ENCODE data around the gene RIOK2.

The RIOK2 gene

GRCh38 chr5:97208184-97208713 lies 25.2 kb upstream of the RIOK2 start:
- Histone ChIP-seq H3K27me3 (ENCODE audit: insufficient read depth, low read length, poor library complexity, severe bottlenecking) (no peaks in the 10 kb centered on the region), H3K9me2 (replicated peaks; ENCODE audit: low read depth, low read length) (no peaks in the 10 kb centered on the region), H3K79me2 (ENCODE audit: insufficient read depth, low read length) (no peaks in the 10 kb centered on the region), H3F3A (ENCODE audit: low read depth) (no peaks in the 10 kb centered on the region), H3K36me3 (ENCODE audit: insufficient read depth, low read length) (no peaks in the 10 kb centered on the region), H3K4me2 (ENCODE audit: low read depth, low read length, poor library complexity, severe bottlenecking) (no peak overlapping the region), H3K4me1 (ENCODE audit: insufficient read depth, low read length, poor library complexity, severe bottlenecking) (no peaks in the 10 kb centered on the region), H2AFZ (ENCODE audit: low read length) (no peak overlapping the region), H4K20me1 (ENCODE audit: insufficient read depth, low read length, poor library complexity, severe bottlenecking) (no peaks in the 10 kb centered on the region), H3K4me3 (ENCODE audit: low read length, poor library complexity, severe bottlenecking) (no peak overlapping the region), H3K9ac (ENCODE audit: low read depth, low read length, poor library complexity, severe bottlenecking) (no peak overlapping the region), H3K9me3 (ENCODE audit: insufficient read depth, low read depth, low read length) (no peaks in the 10 kb centered on the region)
- no peak for TF ChIP-seq EZH2phosphoT487 (IDR thresholded peaks at IDR 0.05; ENCODE audit: borderline replicate concordance)
- TF ChIP-seq CTCF (conservative IDR thresholded peaks at IDR 0.05; ENCODE audit: low read length), result no peak

GRCh38 chr5:97194366-97194765 lies 11.3 kb upstream of the RIOK2 start:
- peak overlapping the region; percentile 46; the same call in 1 of the 2 replicates for H2AFZ ChIP-seq (ENCODE audit: low read length)
- no peaks in the 10 kb centered on the region for H3K27me3 ChIP-seq (ENCODE audit: insufficient read depth, low read length, poor library complexity, severe bottlenecking)
- H3F3A ChIP-seq (ENCODE audit: low read depth), result no peaks in the 10 kb centered on the region
- no peak overlapping the region for H3K4me3 ChIP-seq (ENCODE audit: low read length, poor library complexity, severe bottlenecking)
- H3K9me2 ChIP-seq (replicated peaks; ENCODE audit: low read depth, low read length), result no peaks in the 10 kb centered on the region
- H3K4me2 ChIP-seq (ENCODE audit: low read depth, low read length, poor library complexity, severe bottlenecking), result no peak overlapping the region
- H3K36me3 ChIP-seq (ENCODE audit: insufficient read depth, low read length), result no peaks in the 10 kb centered on the region
- no peaks in the 10 kb centered on the region for H3K4me1 ChIP-seq (ENCODE audit: insufficient read depth, low read length, poor library complexity, severe bottlenecking)
- TF ChIP-seq CTCF (conservative IDR thresholded peaks at IDR 0.05; ENCODE audit: low read length) (no peak), EZH2phosphoT487 (IDR thresholded peaks at IDR 0.05; ENCODE audit: borderline replicate concordance) (no peak)
- H3K9ac ChIP-seq (ENCODE audit: low read depth, low read length, poor library complexity, severe bottlenecking), result no peak overlapping the region
- H3K9me3 ChIP-seq (ENCODE audit: insufficient read depth, low read depth, low read length), result no peaks in the 10 kb centered on the region
- no peaks in the 10 kb centered on the region for H4K20me1 ChIP-seq (ENCODE audit: insufficient read depth, low read length, poor library complexity, severe bottlenecking)
- H3K79me2 ChIP-seq (ENCODE audit: insufficient read depth, low read length), result no peaks in the 10 kb centered on the region

- Histone ChIP-seq H3K4me2 (ENCODE audit: low read depth, low read length, poor library complexity, severe bottlenecking) (no peak overlapping the region), H4K20me1 (ENCODE audit: insufficient read depth, low read length, poor library complexity, severe bottlenecking) (no peaks in the 10 kb centered on the region), H3F3A (ENCODE audit: low read depth) (no peaks in the 10 kb centered on the region), H3K9ac (ENCODE audit: low read depth, low read length, poor library complexity, severe bottlenecking) (no peak overlapping the region), H2AFZ (ENCODE audit: low read length) (no peak overlapping the region), H3K4me3 (ENCODE audit: low read length, poor library complexity, severe bottlenecking) (no peak overlapping the region), H3K36me3 (ENCODE audit: insufficient read depth, low read length) (no peaks in the 10 kb centered on the region), H3K9me3 (ENCODE audit: insufficient read depth, low read depth, low read length) (no peaks in the 10 kb centered on the region), H3K4me1 (ENCODE audit: insufficient read depth, low read length, poor library complexity, severe bottlenecking) (no peaks in the 10 kb centered on the region), H3K9me2 (replicated peaks; ENCODE audit: low read depth, low read length) (no peaks in the 10 kb centered on the region), H3K27me3 (ENCODE audit: insufficient read depth, low read length, poor library complexity, severe bottlenecking) (no peaks in the 10 kb centered on the region), H3K79me2 (ENCODE audit: insufficient read depth, low read length) (no peaks in the 10 kb centered on the region)
- TF ChIP-seq EZH2phosphoT487 (IDR thresholded peaks at IDR 0.05; ENCODE audit: borderline replicate concordance) (no peak), CTCF (conservative IDR thresholded peaks at IDR 0.05; ENCODE audit: low read length) (no peak)
These were observed 10.3 kb upstream of the RIOK2 start for GRCh38 chr5:97193355-97193688.
